Measurements from ENCODE around the gene FAHD1.

FAHD1 gene

DNA sequence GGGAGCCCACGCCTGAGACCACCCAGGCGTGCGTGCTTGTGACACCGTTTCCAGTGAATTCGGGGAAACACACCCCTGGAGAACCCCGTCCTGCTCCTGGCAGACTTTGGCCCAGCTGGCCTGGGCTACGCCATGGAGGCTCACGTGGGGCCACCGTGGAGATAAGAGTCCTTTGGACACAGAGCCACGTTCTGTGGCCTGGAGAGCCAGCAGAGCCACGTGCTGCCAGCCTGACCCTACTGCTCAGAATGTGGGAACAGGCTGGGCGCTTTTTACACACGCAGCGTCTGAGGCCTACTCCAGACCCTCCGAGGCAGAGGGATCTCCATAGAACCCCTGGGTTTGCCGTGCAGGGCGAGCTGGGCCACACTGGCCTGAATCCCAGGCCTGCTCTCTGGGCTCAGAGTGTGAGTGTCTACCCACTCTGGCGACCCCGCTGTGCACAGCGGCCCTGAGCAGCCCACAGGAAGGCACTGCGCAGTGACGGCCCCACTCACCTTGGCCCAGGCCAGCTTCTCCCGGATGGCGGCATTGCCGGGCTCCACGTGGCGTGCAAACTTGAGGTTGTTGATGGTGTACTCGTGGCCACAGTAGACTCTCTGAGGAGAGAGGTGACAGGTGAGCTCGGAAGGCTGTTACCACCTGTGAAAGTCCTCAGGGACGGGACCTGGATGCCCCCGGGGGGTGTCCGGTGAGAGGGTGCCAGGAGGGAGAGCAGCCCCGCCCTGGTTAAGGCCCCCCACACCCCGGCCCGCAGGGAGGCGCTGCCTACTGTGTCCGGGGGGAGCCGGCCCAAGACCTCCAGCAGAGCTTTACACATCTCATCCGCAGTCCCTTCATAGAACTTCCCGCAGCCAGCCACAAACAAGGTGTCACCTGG lies 10.4 kb upstream of the FAHD1 start:
- DNase-seq (ENCODE audit: insufficient read length, low spot score) (no peak), FAIRE-seq (no peak)

DNA sequence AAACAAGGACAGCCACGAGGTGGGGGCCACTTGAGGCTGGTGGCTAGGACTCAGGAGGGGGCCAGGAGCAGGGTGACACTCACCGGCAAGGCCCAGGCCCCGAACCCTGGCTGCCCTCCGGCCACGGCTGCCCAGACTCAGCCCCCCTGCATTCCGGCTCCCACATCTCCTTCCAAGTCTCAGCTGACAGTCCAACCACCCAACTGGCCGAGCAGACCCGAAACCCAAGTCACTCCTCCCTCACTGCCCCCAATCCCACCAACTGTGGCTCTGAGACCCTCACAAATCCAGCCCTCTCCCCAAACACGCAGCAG lies 9.8 kb upstream of the FAHD1 start:
- FAIRE-seq (no peak), DNase-seq (ENCODE audit: insufficient read length, low spot score) (no peak)

DNA sequence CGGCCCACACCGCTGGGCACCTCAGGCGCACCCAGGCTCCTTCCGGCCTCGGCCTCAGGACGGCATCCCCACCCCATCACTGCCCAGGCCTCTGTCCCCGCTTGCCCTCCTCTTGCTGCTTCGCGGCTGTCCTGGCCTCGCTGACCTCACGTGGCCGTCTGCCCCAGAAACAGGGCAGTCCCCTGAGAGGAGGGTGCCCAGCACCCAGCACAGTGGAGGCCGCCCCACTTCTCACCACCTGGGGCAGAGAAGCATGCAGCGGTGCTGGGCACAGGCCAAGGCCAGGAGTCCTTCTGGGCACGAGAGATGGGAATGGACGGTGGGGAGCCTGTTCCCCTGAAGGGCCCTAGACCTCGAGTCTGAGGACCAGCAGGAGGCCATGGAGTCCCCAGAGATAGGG lies 9.3 kb upstream of the FAHD1 start:
- FAIRE-seq, result no peak
- DNase-seq (ENCODE audit: insufficient read length, low spot score), result no peak

DNA sequence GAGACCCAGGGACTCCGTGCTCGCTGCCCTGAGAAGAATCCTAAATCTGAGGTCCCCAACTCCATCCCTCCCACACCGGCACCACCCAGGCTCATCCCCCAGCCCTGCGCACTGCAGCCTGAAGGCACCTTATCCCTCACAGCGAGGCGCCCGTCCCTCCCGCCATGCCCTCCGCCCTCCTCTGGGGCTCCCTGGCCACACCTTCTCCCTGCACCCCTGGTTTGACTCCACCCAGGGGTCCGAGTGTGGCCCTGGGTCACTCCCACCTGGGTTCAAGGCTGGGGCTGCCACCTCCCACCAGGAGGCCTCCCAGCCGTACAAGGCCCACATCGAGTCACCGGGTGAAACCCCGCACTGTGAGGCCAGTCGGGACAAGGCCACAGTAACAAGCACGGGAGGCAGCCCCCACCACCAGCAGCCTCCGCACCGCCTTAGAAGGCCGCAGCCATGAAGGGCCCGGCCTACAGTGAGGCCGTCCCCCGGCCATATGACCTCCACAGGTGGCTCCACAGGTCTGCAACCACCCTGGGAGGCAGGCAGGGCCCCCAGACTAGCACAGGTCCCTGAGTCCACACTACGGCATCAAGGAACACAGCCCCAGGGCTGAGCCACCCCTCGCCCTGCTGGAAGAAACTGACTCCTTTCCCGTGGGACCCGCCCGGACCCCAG lies 8.7 kb upstream of the FAHD1 start:
- no peak for FAIRE-seq
- DNase-seq (ENCODE audit: insufficient read length, low spot score), result no peak

DNA sequence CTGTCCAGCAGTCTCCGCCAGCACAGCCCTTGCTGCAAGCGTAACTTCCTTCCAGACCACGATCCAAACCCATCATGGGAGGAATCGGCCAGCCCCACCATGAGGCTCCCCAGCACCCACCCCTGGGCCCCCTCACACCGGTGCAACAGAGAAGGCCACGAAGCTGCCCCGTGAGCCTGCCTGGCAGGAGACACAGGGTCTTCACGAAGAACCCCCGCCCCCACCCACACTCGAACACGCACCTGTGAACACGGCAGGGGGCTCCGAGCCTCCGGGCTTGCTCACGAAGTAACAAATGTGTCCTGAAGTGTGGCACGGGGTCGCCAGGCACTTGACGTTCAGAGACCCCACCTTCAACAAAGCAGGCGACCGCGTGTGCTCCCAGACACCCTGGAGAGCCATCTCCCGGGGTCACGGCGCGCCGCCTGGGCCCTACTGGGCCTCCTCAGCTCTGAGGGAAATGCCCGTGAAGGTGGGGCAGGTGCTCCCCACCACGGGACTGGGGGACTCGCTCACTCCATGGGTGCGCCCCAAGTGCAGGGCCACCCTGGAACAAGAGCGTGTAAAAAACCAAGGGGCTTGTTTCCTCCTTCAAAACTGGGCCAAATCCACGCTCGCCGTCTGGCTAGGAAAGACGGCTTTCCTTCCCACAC lies 8.0 kb upstream of the FAHD1 start:
- FAIRE-seq, result no peak
- DNase-seq (ENCODE audit: insufficient read length, low spot score), result no peak

DNA sequence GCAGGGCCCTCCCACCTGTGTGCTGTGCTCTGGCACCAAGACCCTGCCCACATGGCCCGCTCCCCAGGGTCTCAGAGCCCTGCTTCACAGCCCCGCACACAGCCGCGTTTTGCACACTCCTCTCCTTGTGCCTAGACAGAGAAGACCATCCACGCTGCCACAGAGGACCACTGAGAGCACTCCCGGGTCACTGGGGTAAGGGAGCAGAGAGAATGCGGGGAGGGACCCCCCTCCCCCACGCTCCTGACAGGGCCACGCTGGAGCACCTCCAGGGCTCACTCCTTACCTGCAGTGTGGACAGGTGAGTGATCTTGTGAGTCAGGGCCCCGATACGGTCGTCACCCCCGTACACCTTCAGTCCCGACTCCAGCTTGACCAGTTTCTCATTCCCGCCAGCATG lies 7.4 kb upstream of the FAHD1 start:
- FAIRE-seq, result no peak
- DNase-seq (ENCODE audit: insufficient read length, low spot score), result no peak

DNA sequence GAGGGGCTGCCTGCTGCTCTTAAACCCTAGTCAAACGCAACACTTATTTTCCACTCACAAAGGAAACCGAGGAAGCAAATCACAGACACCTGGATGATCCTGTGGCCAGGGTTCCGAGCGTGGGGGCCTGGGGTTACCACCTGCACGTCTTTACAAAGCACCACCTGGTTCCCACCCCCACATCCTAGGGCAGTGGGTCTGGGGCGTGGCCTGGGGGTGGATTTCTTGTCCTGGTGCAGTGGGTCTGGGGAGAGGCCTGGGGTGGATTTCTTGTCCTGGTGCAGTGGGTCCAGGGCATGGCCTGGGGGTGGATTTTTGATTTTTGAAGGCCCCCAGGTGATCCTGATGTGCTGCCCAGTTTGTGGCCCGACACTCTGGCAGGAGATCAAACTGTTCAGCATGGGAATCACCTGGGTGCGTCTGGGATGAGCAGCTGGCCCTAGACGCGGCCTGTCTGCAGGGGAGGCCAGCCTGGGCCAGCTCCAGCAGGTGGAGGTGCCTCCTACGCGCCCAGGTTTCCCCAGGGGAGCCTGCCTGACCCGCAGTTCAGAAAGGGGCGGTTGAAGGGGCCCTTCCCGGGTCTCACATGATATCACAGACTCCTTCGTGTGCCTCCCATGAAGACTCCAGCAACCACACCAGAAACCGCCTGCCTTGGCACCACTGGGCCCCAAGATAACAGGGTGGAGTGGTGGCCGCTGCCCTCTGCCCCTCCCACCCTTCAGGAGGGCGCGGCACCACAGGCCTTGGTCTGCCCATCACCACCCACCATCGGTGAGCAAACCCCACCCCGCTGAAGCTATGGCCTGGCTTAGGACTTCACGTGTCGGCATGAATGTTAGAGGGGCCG lies 6.7 kb upstream of the FAHD1 start:
- FAIRE-seq, result no peak
- DNase-seq (ENCODE audit: insufficient read length, low spot score), result no peak

DNA sequence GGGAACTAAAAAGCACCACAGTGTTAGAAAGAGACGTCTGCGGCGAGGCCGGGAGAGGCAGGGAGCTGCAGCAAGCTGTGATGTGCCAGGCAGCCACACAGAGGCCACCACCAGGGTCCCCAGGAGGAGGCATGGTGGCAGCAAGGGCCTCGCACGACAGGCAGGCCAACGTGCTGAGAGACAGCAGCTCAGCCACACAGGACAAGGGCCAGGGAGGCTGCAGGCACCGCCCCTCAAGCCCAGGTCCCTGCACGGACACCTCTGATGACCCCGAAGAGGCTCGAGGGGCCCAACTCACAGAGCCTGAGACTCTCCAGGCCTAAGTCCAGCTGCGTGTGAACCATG lies 6.1 kb upstream of the FAHD1 start:
- DNase-seq (ENCODE audit: insufficient read length, low spot score) (no peak), FAIRE-seq (no peak)

DNA sequence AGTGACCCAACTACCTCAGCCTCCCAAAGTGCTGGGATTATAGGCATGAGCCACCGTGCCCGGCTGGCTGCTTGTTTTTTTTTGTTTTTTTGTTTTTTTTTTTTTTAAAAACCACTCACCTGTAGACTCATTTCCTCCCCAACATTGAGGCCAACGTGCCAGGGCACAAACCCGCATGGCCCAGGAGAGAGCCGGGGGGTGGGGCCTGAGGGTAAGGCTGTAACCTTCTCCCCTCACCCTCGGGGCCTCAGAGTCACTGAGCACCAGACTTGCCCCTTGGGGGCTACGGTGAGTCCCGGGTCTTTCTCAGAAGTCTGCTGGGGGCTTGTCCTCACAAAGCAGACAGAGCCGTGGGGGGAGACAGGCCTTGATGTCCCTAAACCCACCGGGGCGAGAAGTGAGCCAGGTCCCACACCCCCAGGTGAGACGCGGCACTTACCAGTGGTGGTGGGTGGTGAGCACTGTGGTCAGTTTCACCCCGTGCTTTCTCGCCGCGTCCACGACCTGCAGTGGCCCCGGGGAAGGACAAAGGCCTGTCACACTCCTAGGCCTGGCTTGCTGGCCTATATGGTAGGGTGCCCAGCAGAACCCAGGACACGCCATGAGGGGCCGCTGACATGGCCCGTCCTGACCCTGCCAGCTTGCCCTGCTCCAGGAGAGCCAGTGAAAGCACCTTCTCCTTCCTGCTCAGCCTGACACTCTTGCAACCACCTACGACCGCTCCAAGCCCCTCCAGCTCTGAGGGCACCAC lies 5.0 kb upstream of the FAHD1 start:
- FAIRE-seq (no peak), DNase-seq (ENCODE audit: insufficient read length, low spot score) (no peak)

DNA sequence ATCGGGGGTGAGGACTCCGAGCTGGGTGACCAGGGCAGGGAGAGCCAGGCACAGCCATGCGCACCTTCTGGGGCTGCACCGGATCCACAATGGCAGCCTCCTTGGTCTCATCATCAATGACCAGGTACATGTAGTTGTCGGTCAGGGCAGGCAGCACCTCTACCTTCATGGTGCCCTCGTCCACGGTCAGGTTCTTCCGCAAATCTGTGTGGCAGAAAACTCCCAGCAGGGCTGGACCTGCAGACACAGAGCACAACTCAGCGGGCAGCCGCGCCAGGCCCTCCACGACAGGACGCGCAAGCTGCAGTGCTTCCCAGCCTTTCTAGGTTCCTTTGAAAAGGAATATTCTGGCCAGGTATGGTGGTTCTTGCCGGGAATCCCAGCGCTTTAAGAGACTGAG lies 4.2 kb upstream of the FAHD1 start:
- DNase-seq (ENCODE audit: insufficient read length, low spot score) (no peak), FAIRE-seq (no peak)

DNA sequence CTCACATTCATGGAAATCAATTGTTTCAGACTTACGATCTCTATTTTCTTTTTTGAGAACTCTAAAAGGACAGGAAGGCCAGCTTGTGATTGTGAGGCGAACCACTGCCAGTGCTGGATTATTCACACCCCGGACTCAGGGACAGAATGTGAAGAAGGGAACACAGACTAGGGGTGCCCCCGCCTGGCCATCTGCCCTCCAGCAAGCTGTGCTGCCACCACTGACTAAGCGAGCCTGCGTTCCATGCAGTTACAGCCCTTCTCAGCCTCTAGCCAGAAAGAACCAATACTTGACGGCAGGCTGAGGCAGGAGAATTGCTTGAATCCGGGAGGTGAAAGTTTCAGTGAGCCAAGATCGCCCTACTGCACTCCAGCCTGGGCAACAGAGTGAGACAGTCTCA lies 3.2 kb upstream of the FAHD1 start:
- FAIRE-seq (peak; percentile 16), DNase-seq (ENCODE audit: insufficient read length, low spot score) (peak; percentile 46)

DNA sequence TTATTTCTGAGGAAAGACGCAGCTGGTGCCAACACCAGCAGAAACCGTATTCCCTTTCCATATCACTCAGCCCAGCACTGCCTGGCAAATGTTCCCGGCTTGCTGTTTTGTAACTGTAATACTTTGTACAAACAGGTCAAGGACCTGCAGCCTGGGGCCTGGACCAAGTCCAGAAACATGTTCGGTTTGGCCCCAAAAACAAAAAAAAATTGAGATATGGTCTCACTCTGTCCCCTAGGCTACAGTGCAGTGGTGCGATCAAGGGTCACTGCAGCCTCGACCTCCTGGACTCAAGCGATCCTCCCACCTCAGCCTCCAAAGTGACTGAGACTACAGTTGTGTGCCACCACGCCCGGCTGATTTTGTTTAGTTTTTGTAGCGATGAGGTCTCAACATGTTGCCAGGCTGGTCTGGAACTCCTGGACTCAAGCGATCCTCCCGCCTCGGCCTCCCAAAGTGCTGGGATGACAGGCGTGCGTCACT lies 1.6 kb upstream of the FAHD1 start:
- FAIRE-seq, result no peak
- no peak for DNase-seq (ENCODE audit: insufficient read length, low spot score)

DNA sequence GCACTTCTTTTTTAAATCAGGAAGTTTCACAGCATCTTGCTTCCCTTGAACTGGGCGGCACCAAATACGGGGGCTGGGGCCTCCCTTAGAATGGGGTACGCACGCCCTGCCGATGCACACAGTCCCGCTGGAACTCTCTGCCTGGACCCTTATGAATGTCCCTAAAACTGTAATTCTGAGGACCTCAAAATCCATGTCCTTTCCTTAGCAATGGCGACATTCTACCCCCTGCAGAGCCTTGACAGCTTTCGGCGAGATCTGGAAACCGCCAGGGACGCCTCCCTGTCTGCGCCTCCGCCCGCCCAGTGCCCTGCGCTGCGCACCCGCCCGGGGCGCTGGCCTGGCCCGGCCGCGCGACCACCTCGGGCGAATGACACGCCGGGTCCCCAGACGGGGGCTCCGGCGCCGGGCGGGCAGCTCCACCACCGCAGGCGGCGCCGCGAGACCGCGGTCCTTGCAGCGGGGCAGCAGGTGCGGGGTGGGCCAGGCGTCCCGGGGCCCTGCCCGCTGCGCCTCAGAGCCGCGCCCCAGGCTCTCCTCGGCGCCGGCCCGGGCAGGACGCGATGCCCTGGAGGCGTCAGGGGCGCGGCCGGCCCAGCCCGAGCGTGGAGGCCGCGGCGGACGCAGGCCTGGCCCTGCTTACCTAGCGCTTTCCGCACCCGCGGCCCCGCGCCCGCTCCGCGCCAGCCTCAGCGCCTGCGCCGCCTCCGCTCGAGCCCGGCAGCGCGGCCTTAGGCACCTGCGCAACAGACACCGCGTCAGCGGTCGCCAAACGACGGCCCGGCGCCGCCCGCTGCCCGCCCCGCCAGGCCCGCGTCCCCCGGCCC lies 929 bp upstream of the FAHD1 start:
- FAIRE-seq (no peak), DNase-seq (ENCODE audit: insufficient read length, low spot score) (peak; percentile 28)

DNA sequence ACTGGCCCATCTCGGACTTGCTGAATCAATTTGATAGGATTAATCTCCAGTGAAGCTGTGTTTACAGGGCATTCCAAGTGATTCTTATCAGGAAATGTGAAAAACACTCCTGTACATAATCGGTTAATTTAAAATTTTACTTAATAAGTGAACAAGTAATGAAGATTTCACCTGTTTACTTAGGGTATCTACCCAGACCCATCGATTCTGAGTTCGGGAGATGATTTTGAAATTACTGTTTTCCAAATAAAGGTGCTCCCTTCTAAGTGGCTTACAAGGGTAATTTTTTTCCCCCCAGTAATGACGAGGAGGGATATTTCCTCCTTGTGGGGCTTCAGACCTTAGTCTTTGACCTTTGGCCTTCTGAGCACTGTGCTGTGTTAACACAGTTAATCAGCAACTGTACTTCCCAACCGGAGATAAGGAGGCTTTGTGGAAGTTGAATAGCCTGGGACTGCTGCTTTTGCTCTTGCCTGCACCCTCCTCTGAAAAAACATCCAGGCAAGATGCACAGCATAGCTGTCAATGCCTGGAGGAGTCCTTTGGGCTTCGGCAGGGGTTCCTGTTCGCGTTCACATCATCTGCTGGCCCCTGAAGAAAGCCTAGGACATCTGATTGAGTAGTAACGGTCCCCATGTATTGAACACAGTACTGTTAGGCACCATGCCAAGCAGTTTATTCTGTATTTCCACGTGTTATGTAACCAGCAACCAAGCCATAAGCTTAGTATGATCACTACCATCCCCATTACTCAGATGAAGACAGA lies 1.8 kb downstream of the FAHD1 start:
- DNase-seq (ENCODE audit: insufficient read length, low spot score) (no peak), FAIRE-seq (no peak)

DNA sequence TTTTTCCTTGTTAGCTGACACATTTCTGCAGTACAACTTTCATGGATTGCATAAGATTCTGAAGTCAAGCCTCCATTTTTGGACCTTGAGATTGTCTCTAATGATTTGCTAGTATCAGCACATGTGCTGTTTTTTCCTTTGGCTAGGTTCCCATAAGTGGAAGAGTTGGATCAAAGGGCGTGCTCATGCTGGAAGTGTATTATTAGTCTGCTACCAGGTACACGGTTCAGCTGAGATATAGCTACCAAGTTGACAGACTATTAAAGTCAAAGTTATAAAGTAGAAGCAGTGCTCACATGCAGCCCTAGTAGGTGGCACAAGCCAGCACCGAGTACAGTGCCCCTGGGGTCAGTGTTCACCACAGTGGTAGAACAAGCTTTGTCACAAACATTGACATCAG lies 3.2 kb downstream of the FAHD1 start:
- no peak for FAIRE-seq

DNA sequence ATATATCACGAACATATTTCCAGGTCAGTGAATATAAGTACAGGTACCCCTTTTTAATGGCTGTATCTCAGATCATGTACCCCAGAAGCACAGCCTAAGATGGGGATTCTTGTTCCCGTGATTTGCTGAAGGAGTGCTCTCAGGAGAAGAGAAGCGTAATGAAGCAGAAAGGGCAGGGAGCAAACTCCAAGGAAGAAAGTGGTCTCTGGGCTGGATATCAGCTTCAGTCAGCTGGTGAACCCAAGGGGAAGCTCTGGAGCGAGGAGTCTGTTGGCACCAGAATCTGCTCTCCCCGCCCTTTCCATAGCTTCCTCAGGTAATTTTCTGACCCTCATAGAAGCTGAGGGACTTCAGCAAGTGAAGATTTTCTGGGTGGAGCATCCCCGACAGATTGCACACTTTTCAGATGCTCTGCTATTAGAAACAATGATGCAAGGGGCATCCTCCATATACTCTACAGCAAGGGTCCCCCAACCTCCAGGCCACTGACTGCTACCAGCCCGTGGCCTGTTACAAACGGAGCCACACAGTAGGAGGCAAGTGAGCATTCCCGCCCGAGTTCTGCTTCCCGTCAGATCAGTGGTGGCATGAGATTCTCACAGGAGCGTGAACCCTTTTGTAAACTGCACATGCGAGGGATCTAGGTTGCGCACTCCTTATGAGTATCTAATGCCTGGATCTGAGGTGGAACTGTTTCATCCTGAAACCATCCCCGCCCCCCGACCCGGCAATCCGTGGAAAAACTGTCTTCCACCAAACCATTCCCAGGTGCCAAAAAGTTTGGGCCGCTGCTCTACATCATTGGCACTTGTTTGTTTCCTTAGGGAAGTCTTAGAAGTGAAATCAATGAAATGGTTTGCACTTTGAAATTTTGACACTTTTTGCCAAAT lies 4.4 kb downstream of the FAHD1 start:
- FAIRE-seq, result no peak
- DNase-seq (ENCODE audit: insufficient read length, low spot score), result no peak

More for the DNA sequence above, 3.2 kb downstream of the FAHD1 start:
- no peak for DNase-seq (ENCODE audit: insufficient read length, low spot score)

DNA sequence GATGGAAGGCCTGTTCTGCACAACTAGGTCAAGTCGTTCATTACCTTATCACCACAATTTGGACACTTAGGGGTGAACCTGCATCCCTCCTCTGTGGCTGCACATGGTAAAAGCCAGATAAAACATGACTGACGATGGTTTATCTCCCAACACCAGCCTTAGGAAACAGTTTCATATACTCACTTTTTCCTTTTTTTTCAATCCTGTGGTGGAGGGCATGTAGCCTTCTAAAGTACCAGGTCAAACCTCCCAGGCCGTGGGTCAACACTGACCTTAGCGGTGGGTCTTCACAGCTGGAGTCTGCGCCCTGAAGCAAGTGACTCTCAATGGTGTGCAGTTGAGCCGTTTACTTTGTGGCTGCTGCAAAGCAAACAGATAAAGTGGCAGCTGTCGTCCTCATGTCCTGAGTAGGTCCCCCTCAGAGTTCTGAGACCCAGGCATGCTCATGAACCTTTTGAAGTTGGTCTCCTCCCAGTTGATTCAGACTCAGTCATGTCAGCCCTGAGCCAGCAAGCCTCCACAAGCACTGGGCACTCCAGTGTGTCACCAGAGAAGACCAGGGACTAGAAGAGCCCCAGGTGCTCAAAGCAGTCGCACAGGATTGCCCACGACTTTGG lies 5.9 kb downstream of the FAHD1 start:
- no peak for FAIRE-seq

More for the DNA sequence above, 5.9 kb downstream of the FAHD1 start:
- DNase-seq (ENCODE audit: insufficient read length, low spot score), result no peak
